ENCODE measurements around the gene RNPEP.
"Not testable (repeated sequence)": the region's sequence is repeated elsewhere in the genome, so short reads cannot be mapped to it uniquely, and the experiment has no call there.

RNPEP gene

GRCh38 chr1:201982623-201983379, at the start of gene RNPEP:
Gene RNPEP, plus strand, starts transcription at chr1:201982648. Its CDS starts 19 bp downstream, at chr1:201982667.
- no peak for DNase-seq (ENCODE audit: low read depth, low spot score)

GRCh38 chr1:201933840-201934430, 48.5 kb upstream of the RNPEP start:
- no peak for DNase-seq (ENCODE audit: low read depth, low spot score)

GRCh38 chr1:201937624-201938213, 44.7 kb upstream of the RNPEP start:
- DNase-seq (ENCODE audit: low read depth, low spot score) = no peak

GRCh38 chr1:201938440-201939035, 43.9 kb upstream of the RNPEP start:
- DNase-seq (ENCODE audit: low read depth, low spot score) = no peak

- no peak for DNase-seq (ENCODE audit: low read depth, low spot score)
Measured at GRCh38 chr1:201939148-201939547, 43.3 kb upstream of the RNPEP start.

GRCh38 chr1:201939574-201939973, 42.9 kb upstream of the RNPEP start:
- DNase-seq (ENCODE audit: low read depth, low spot score) = no peak

- not testable (repeated sequence) for DNase-seq (ENCODE audit: low read depth, low spot score)
Measured at GRCh38 chr1:201940316-201940715, 42.1 kb upstream of the RNPEP start.

GRCh38 chr1:201941420-201942128, 40.9 kb upstream of the RNPEP start:
- DNase-seq (ENCODE audit: low read depth, low spot score) = no peak

- DNase-seq (ENCODE audit: low read depth, low spot score) = no peak
Measured at GRCh38 chr1:201942129-201942495, 40.3 kb upstream of the RNPEP start.

GRCh38 chr1:201944002-201944401, 38.4 kb upstream of the RNPEP start:
- DNase-seq (ENCODE audit: low read depth, low spot score) = no peak

- DNase-seq (ENCODE audit: low read depth, low spot score) = no peak
Measured at GRCh38 chr1:201944639-201945038, 37.8 kb upstream of the RNPEP start.

- DNase-seq (ENCODE audit: low read depth, low spot score) = no peak
Measured at GRCh38 chr1:201945157-201945556, 37.3 kb upstream of the RNPEP start.

- no peak for DNase-seq (ENCODE audit: low read depth, low spot score)
Measured at GRCh38 chr1:201945863-201946223, 36.6 kb upstream of the RNPEP start.

- peak; percentile 48 for DNase-seq (ENCODE audit: low read depth, low spot score)
Measured at GRCh38 chr1:201946224-201946908, 36.1 kb upstream of the RNPEP start, which contains the start of gene LMOD1. Gene LMOD1, minus strand, starts transcription at chr1:201946548. Its CDS starts 208 bp downstream, at chr1:201946340.

- no peak for DNase-seq (ENCODE audit: low read depth, low spot score)
Measured at GRCh38 chr1:201947697-201948008, 34.8 kb upstream of the RNPEP start.

- no peak for DNase-seq (ENCODE audit: low read depth, low spot score)
Measured at GRCh38 chr1:201949491-201949890, 33.0 kb upstream of the RNPEP start.

- no peak for DNase-seq (ENCODE audit: low read depth, low spot score)
Measured at GRCh38 chr1:201954263-201955008, 28.0 kb upstream of the RNPEP start.

- DNase-seq (ENCODE audit: low read depth, low spot score) = peak; percentile 93
Measured at GRCh38 chr1:201955009-201955728, 27.3 kb upstream of the RNPEP start, which contains the start of gene TIMM17A. Gene TIMM17A, plus strand, starts transcription at chr1:201955503. Its CDS starts 24 bp downstream, at chr1:201955527.

GRCh38 chr1:201955729-201956143, 26.7 kb upstream of the RNPEP start:
- no peak for DNase-seq (ENCODE audit: low read depth, low spot score)

GRCh38 chr1:201958348-201958747, 24.1 kb upstream of the RNPEP start:
- no peak for DNase-seq (ENCODE audit: low read depth, low spot score)

Measured in brain pericyte (primary cell).